Fibroblast of upper back skin (primary cell): ENCODE measurements around the gene BMPR1B.
"Not testable (repeated sequence)": the region's sequence is repeated elsewhere in the genome, so short reads cannot be mapped to it uniquely, and the experiment has no call there.

Source experiments
- DNase-seq: peaks from one replicate; pipeline ENCODE4 v3.0.0-alpha.2; 2013

The BMPR1B gene

DNA sequence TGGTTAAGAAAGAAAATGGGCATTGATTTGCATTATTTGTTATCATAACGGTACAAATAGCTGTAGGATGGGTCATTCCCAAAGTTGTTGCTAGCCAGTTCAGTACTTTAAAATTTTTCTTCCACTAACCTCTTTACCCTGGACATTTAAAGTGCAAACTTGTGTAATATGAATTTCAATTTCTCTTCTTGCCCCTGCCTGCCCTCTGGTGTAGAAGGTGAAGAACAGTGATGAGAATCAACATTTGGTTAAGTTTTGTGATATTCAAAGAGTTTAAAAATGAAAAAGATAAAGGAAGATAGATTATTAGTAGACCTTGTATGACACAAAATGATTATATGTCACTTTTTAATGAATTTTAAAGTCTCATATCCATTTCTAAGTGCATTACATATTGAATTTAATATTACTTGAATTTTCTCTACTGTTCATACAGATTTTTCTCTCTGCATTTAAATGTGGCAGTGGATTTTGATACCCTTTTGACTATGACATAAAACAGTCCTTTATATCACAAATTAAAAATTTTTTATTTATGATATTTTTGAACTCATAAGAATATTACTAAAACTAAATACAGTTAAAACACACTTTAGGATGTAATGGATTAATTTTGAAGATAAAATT lies 337.7 kb downstream of the BMPR1B start:
- DNase-seq = peak; percentile 71

DNA sequence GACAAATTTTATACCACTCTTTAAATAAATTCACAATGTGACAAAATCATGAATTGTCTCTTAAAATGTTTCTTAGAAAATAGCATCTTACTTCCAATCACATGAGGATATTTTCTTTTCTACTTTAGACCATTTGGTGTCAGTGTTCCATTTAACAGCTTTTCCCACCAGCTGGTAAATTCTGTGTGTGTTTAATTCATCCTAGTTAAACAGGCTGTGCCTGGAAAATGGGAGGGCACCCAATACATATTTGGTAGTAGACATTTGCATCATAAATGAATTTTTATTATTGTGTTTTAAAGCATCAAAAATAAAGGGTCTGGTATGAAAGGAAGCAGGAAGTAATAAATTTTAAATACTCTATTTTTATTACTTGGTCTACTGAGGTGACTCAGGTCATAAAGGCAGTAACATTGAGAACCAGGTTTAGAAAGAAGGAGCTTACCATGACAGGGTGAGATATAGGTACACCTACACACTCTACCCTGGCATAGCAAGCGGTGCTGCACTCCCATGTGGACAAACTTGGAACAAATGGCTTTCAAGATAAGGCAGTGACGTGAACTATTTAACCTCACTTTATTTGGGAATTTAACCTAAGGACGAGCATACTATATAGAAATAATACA lies 344.5 kb downstream of the BMPR1B start:
- DNase-seq = no peak

DNA sequence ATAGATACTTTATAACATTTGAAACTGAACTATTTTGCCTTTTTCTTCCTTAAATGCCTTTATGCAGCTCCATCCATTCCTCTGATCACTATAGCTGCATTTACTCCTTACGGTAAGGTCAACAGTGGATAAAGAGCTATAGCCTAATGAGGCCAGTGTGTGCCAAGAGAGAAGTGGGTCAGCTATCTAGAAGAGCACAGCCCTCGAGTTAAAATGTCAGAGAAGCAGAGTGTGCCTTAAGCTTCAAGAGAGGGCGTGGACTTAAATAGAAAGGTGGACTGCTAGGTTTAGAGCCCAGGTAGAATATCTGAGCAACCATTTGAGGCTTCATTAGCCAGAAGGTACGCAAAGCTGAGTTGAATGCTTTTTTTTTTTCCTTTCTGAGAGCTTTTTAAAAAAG lies 347.4 kb downstream of the BMPR1B start:
- no peak for DNase-seq

DNA sequence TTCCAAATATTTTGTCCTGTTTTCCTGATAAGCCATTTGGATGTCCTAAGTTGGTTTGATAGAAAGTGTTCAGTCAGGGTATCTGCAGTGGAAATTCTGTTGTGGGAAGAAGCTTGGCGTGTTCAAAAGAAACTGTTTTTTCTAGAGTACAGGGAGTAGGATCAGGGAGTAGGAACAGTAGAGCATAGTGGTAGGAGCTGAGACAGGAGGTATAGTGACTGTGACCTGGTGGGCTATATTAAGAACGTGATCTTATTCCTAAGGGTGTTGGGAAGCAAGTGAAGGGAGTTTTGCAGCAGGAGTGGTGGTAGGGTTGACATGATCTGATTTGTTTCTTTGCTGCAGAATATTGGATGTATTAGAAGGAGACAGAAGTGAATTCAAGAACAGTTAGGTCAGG lies 348.2 kb downstream of the BMPR1B start:
- no peak for DNase-seq

DNA sequence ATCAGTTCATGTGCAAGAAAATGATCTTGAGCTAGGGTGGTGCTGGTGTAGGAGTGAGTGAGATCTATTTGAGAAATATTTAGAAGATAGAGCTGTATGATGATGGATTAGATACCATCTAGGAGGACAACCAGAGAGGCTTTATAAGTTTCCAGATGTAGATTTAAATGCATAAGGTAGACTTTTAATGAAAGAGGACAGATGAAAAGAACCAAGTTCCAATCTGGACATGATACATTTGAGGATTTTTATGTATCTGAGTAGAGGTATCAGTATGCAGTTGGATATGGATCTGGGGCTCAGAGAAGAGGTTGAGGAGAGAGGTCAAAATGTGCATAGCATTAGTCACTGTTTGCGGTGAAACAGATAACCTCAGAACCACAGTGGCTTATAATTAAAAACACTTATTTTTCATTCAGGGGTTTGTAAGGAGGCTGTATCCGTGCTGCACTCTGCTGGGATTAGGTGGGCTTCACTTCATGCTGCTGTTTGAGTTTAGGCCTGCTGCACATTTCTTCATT lies 348.7 kb downstream of the BMPR1B start:
- DNase-seq = peak; percentile 84

DNA sequence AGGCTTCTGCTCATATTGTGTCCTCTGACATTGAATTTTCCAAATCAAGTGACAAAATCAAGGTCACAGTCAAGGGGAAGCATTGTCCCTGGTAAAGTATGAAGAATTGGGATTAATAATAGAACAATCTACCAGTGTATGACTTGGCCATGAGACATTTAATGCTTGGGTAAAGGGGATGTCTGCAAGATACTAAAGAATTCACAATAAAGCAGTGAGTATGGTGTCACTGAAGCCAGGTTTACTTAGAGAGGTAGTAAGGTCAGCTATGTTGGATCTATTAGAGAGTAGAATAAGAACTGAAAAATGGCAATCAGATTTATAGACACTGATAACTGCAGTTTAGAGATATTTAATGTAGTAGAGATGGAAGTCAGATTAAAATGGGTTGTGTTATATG lies 349.2 kb downstream of the BMPR1B start:
- DNase-seq = no peak

DNA sequence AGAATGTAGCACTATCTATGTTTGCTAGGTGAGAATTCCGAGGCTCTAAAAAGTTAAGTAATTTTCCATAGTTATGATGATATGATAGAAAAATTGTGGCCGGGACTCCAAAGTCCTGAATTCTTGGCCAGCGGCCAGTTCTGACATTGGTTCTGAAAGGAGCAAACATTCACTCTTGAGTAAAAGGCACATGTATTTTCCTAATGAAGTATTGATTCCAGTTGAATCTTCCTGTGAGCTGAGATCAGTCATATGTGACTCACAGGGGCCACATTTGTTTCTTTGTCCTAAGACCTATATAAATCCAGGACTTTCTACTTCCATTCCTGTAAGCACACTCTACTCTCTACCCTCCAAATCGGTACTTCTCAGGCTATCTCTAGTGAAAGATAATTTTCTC lies 349.9 kb downstream of the BMPR1B start:
- peak; percentile 85 for DNase-seq

DNA sequence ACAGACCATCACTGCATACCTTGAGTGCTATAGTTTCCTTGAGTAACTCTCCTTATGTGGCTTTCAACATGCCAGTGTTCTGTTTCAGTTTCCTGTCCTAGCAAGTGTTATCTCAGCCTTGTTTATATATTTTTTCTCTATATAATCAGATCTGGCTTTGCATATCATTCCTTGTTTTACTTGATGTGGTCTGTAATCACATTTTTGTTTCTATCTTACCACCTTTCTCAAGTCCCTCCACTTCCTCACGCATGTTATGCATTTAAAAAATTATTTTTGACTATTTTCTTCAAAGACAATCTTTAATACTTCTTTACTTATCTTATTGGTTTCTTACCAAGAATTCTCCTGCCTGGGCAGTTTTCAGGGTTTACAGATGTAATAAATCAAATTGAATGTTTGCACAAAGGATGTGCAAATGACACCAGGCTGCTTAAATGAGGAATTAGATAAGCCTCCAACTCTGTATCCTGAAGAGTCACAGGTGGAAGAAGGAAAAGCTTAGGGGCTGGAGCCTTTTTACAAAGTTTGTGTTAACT lies 351.2 kb downstream of the BMPR1B start:
- DNase-seq = peak; percentile 45

DNA sequence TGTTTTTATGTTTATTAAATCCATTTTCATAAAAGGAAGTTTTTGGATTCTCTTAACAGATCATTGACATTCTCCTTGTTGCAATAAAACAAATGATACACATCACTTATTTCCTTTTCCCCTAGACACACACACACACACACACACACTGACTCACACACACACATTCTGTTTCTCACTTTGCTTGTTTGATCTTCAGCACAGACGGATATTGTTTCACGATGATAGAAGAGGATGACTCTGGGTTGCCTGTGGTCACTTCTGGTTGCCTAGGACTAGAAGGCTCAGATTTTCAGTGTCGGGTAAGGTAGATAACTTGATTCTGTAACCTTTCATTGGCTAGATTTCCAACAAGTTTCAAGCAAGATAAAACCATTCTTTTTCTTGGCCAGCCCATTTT lies 356.8 kb downstream of the BMPR1B start:
- no peak for DNase-seq

DNA sequence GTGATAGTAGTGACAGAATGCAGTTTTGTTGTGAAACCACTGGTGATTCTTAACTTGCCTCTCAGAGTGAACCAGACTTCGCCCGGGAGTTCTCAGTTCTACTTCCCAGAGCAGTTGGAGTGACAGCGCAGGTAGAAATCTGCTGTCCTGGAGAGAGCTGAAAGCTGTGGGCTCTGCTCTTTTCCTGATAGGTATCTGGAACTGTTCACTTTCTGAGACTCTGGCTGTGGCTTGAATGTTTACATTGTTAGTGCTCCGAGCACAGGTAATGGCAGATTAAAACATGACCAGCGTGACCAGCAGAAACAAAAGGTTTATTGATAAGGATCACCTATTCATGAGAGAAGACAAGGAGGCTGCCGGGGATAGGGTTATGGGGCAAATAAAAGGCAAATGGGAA lies 360.7 kb downstream of the BMPR1B start:
- DNase-seq = no peak

DNA sequence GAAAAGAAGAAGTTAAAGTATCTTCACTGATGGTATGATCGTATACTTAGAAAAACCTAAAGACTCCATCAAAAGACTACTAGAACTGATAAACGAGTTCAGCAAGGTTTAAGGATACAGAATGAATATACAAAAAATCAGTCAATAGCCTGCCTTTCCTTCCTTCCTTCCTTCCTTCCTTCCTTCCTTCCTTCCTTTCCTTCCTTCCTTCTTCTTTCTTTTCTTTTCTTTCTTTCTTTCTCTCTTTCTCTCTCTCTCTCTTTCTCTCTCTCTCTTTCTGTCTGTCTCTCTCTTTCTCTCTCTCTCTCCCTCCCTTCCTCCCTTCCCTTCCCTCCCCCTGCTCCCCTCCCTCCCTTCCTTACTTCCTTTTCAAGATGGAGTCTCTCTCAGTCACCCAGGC lies 362.7 kb downstream of the BMPR1B start:
- DNase-seq = no peak

DNA sequence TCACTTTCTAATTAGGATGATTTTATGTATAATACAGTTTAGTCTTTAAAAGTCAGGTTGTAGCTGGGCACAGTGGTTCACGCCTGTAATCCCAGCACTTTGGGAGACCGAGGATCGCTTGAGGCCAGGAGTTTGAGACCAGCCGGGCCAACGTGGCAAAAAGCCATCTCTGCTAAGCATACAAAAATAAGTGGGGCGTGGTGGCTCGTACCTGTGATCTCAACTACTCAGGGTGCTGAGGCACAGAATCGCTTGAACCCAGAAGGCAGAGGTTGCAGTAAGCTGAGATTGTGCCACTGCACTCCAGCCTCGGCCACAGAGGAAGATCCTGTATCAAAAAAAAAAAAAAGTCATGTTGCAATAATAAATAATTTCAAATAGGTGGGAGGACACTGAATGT lies 364.2 kb downstream of the BMPR1B start:
- no peak for DNase-seq

DNA sequence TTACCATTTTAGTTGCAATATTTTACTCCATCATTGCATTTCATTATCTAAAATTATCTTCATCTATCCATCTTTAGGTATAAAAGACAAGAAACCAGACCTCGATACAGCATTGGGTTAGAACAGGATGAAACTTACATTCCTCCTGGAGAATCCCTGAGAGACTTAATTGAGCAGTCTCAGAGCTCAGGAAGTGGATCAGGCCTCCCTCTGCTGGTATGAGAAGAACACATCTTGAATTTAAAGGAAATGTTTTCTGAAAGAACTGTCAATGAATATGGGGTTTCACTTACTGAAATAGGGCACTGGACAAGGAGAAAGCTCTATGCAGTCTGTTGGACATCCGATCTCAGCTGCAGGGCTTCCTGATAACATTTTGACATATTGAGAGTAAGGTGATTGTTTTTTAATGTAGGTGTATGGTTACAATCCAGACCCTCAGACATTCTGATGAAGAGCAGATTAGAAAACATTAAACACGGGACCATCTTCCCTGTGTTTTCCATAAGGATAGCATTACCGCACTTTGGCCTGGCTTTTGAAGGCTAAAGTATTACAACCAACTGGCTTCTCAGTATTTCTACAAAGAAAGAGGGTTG lies 367.2 kb downstream of the BMPR1B start:
- peak; percentile 81 for DNase-seq

DNA sequence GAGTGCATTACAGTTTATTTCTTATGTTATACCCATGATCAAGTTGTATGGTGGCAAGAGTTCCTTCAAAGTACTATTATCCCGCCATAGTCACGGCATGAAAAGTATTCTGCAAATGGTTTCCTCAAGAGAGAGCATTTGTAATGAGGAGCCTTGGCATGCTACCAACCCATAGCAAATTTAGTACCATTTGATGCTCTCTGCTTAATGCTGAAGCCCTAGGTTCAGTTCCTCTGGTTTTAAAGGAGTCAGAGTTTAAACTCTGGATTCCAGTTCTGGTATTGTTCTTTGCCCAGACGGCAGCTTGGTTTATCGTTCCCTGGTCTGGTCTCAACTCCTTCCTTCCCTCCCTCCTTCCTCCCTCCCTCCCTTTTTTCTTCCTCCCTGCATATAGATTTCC lies 371.3 kb downstream of the BMPR1B start:
- peak; percentile 62 for DNase-seq

DNA sequence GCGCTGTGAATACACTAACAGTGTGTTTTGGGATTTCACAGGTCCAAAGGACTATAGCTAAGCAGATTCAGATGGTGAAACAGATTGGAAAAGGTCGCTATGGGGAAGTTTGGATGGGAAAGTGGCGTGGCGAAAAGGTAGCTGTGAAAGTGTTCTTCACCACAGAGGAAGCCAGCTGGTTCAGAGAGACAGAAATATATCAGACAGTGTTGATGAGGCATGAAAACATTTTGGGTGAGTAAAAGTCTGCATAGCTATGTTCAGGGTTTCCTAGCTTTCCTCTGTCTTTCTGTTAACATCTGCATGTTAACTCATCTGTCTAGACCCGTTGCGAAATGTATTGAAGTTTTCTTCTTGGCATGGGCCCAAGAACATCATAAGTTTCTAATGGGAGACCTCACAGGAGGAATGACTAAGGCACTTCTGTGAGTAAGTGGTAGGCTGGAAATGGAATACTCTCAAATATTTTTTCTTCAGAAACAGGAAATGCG lies 372.1 kb downstream of the BMPR1B start:
- DNase-seq = peak; percentile 100

DNA sequence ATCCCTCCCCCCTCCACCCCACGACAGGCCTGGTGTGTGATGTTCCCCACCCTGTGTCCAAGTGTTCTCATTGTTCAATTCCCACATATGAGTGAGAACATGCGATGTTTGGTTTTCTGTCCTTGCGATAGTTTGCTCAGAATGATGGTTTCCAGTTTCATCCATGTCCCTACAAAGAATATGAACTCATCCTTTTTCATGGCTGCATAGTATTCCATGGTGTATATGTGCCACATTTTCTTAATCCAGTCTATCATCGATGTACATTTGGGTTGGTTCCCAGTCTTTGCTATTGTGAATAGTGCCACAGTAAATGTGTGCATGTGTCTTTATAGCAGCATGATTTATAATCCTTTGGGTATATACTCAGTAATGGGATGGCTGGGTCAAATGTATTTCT lies 376.3 kb downstream of the BMPR1B start:
- DNase-seq = not testable (repeated sequence)

DNA sequence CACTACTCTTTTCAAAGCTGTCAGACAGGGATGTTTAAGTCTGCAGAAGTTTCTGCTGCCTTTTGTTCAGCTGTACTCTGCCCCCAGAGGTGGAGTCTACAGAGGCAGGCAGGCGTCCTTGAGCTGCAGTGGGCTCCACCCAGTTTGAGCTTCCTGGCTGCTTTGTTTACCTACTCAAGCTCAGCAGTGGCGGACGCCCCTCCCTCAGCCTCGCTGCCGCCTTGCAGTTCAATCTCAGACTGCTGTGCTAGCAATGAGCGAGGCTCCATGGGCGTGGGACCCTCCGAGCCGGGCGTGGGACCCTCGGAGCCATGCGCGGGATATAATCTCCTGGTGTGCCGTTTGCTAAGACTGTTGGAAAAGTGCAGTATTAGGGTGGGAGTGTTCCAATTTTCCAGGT lies 381.7 kb downstream of the BMPR1B start:
- DNase-seq = not testable (repeated sequence)

DNA sequence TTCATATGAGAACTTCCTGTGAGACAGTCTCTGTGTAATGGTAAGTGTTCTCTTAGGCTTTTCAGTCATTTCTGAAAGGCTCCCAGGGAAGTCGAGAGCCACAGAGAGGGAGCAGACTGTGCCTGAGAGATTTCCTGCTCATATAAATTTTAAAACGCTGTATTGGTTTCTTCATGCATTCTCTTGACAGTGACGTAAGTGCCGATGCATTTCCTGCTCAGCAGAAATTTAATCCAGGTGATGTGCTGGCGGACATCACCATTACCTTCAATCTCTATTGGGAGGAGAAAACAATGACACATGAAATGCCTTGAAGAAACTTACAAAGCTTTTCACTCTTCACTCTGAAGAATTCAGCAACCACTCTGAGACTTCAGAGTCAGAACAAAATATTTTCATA lies 383.6 kb downstream of the BMPR1B start:
- peak; percentile 76 for DNase-seq

DNA sequence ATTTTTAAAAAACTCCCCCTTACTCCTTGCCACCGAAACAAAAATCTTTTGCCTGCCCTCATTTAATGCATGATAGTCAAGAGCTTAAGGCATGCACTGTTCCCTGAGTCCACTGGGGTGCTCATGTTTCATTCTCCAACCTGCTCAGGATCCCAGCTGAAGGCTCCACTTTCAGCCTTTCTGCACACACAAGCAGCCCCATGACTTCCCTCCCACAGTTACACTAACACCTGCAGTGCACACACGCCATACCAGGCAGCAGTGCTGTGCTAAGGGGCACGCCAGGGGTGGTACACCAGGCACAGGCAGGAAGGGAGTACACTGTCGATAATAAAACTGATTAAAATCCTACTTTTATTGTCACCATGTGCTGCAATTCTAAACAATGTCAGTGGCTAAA lies 385.2 kb downstream of the BMPR1B start:
- no peak for DNase-seq

DNA sequence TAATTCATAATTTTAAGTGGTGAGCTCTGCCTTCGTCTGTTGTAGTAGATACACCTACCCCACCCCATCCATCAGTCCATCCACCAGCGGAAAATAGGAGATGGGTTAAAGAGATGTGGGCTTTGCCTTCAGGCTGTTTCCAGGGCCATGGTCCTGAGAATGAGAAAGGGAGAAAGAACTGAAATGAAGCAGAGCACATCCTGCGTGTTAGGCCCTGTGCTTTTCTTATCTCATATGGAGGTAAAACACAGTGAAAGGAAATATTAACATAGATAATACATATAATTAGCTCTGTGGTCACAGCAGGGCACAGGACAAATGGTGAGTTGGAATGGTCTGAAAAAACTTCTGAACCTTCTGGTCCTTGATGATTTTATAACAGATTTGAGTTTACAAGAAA lies 393.5 kb downstream of the BMPR1B start:
- DNase-seq = no peak

DNA sequence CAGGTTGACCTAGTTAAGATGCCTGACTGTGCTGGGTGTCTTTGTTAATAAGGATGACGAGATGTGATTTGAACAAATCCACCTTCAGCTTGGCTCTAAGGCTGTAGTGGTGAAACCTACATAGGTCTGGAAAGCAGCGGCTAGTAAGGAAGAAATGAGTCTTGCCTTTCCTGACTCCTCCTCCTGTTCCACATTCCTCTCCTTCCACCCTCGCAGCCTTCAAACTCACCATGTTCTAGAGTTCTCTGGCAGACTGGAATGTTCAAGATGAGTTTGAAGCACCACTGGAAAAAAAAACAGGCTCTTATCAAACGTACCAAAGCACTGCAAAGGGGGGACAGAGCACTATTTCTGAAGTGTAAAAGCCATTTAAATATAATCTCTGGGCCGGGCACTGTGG lies 395.4 kb downstream of the BMPR1B start:
- peak; percentile 33 for DNase-seq

DNA sequence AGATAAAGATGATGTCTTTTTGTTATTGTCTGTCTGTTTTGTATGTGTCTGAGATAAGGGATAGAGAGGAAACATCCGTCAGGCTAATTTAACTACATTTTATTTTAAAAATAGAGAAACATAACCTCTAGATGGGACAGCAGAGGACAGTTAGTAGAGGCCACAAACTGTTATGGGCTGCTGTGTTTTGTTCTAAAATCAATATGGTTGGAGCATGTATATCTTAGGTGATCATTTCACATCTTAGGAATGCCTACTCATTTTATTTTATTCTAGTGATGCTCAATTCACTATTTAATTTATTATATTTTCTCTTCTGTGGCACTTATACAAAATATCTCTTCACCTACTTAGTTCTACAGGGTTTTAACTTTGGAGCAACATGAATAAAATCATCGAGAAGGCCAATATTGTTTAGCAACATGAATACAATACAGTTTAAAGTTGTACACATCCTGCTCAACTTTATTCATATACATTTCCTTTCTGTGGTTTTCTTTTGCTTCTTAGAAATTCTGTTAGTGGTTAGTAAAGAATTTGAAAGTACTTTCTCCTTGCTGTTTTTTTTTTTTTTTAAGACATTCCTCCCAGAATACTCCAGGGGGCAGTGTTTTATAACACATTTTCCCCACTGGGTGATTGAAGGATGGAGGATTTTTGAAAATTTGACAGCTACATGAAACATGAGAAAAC lies 398.1 kb downstream of the BMPR1B start:
- peak; percentile 77 for DNase-seq

DNA sequence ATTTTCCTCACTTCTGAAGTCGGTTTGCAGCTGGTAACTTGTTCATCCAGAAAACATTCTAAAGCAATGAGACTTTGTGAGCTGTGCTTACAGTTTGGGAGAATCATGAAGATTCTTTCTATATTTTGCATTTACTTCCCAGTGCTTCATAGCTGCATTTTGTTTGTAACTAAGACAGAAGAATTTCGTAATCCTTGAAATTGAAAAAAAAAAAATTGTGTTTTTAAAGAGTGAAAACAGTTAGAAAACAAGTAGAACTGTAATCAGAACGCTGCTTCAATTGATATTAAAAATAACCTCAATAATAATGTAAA lies 398.7 kb downstream of the BMPR1B start:
- no peak for DNase-seq

DNA sequence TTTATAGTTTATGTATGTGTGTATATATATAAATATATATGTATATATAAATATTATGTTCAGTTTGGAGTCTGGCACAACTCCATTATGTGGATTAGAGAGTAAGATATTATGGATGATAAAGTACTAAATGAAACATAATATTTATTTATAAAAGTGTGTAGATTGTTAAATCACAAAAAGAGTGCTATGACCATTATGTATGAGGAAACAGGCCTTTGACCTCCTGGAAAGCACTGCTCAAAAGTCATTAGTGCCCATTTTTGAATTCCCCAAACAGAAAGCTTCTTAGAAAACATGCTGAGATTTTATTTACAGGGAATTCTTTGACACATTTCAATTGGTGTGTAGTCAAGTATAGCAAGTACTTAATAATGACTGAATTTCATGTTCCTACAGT lies 399.8 kb downstream of the BMPR1B start:
- no peak for DNase-seq
